Kidney tubule cell (primary cell): Measurements from ENCODE around the gene PET117.
"Not testable (repeated sequence)": the region's sequence is repeated elsewhere in the genome, so short reads cannot be mapped to it uniquely, and the experiment has no call there.

Source experiments
- DNase-seq: peaks from one replicate; pipeline ENCODE4 v3.0.0-alpha.2; 2018; ENCODE audit warnings: low spot score

The PET117 gene

GRCh38 chr20:18164356-18164755 is 26.7 kb downstream of the PET117 start:
- DNase-seq, result peak; percentile 71

GRCh38 chr20:18165553-18165952 is 27.9 kb downstream of the PET117 start:
- no peak for DNase-seq

- no peak for DNase-seq
Observed at GRCh38 chr20:18166241-18166881, 28.7 kb downstream of the PET117 start.

GRCh38 chr20:18166950-18167349 is 29.3 kb downstream of the PET117 start:
- no peak for DNase-seq

- no peak for DNase-seq
Observed at GRCh38 chr20:18172379-18172778, 34.7 kb downstream of the PET117 start.

- DNase-seq, result no peak
Observed at GRCh38 chr20:18174906-18175683, 37.4 kb downstream of the PET117 start.

- no peak for DNase-seq
Observed at GRCh38 chr20:18176318-18176785, 38.7 kb downstream of the PET117 start.

- DNase-seq, result not testable (repeated sequence)
Observed at GRCh38 chr20:18180366-18180765, 42.7 kb downstream of the PET117 start.

GRCh38 chr20:18180815-18181214 is 43.2 kb downstream of the PET117 start:
- DNase-seq, result peak; percentile 47

- no peak for DNase-seq
Observed at GRCh38 chr20:18187020-18187419, 49.4 kb downstream of the PET117 start.

- no peak for DNase-seq
Observed at GRCh38 chr20:18188434-18188833, 50.8 kb downstream of the PET117 start.

- no peak for DNase-seq
Observed at GRCh38 chr20:18190338-18191233, 52.9 kb downstream of the PET117 start.

- DNase-seq, result no peak
Observed at GRCh38 chr20:18191306-18191705, 53.6 kb downstream of the PET117 start.
